Glutamatergic neuron (in vitro differentiated cells): Measurements from ENCODE around the gene BCDIN3D. TPM values are rescaled to one million over a fixed set of nuclear protein-coding genes. Genes with fewer than 3 reads are reported as not detected.
"Not testable (repeated sequence)": the region's sequence is repeated elsewhere in the genome, so short reads cannot be mapped to it uniquely, and the experiment has no call there.

Experiments used
- DNase-seq: peaks from one replicate; pipeline ENCODE4 v3.0.0; 2022
- H3K27ac Mint-ChIP-seq: one replicate; pipeline ENCODE4 v1.8.0; 2020; ENCODE audit warnings: mild to moderate bottlenecking, mixed read lengths, inconsistent platforms; ENCODE audit not compliant: unreplicated experiment
- H3K27me3 Mint-ChIP-seq: one replicate; pipeline ENCODE4 v1.8.0; 2020; ENCODE audit warnings: mild to moderate bottlenecking, moderate library complexity, mixed read lengths, inconsistent platforms; ENCODE audit not compliant: unreplicated experiment
- H3K36me3 Mint-ChIP-seq: one replicate; pipeline ENCODE4 v1.8.0; 2020; ENCODE audit warnings: mild to moderate bottlenecking, mixed read lengths, inconsistent platforms; ENCODE audit not compliant: unreplicated experiment
- H3K4me1 Mint-ChIP-seq: one replicate; pipeline ENCODE4 v1.8.0; 2020; ENCODE audit warnings: mild to moderate bottlenecking, low read depth, mixed read lengths, inconsistent platforms; ENCODE audit not compliant: unreplicated experiment
- H3K4me3 Mint-ChIP-seq: one replicate; pipeline ENCODE4 v1.8.0; 2020; ENCODE audit warnings: mild to moderate bottlenecking, mixed read lengths, inconsistent platforms; ENCODE audit not compliant: unreplicated experiment
- H3K9me3 Mint-ChIP-seq: one replicate; pipeline ENCODE4 v1.8.0; 2020; ENCODE audit warnings: mild to moderate bottlenecking, moderate library complexity, mixed read lengths, inconsistent platforms; ENCODE audit not compliant: unreplicated experiment
- CTCF ChIP-seq: fragments of 200-600 bp; sonication (generic); IDR thresholded peaks from one replicate; pipeline ENCODE4 v1.5.0; 2021; ENCODE audit not compliant: partially characterized antibody, unreplicated experiment
- total RNA-seq: library from RNA; stranded (reverse); fragmentation: NEBNext Ultra II Directional; extraction: Animal tissue kit (Norgen Biotek cat#: 25700); gene quantifications from one replicate; pipeline ENCODE4 v1.2.1, GENCODE V29; 2021; ENCODE audit not compliant: unreplicated experiment

BCDIN3D gene
- total RNA-seq, 1 donor from 2014 or later: 5.9 TPM

DNA sequence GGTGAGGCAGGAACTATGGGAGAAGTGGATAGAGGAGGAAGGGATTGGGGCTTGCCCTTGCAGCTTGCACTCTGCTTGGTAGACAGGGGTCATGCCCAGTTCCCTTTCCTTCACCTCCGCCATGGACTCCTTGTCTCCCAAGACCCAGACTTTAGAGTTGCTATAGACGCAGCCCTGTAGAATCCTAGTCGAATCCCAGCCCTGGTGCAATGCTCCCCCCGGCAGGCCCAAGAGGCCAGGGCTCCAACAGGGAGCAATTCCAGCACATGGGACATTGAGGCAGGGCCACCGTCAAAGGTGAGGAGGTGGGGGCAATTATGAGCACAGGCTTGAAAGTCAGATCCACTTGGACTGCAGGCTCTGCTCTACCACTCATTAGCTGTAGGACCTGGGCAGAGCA, 29.5 kb upstream of the BCDIN3D start:
- Mint-ChIP-seq H3K4me3 (no peak overlapping the region), H3K27ac (no peak overlapping the region), H3K9me3 (peaks cover 4% of the 10 kb centered on the region), H3K27me3 (peaks cover 10% of the 10 kb centered on the region), H3K4me1 (peaks cover 22% of the 10 kb centered on the region), H3K36me3 (no peaks in the 10 kb centered on the region)
- no peak for TF ChIP-seq CTCF
- DNase-seq: no peak

DNA sequence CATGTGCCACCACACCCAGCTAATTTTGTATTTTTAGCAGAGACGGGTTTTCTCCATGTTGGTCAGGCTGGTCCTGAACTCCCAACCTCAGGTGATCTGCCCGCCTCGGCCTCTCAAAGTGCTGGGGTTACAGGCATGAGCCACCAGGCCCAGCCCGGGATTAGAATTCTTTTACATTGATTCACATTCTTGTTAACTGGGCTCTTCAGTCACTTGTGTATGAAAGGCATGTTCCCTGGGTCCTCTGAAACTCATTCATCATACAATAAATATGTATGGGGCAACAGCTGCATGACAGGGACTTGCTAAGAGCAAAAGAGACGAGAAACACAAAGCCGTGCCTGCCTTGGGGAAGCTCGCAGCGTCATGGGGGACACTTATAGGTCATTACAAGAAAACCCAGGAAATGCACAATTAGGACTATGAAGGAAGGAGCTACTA, 28.9 kb upstream of the BCDIN3D start:
- DNase-seq, H3K4me3 Mint-ChIP-seq, H3K9me3 Mint-ChIP-seq, H3K36me3 Mint-ChIP-seq, H3K27me3 Mint-ChIP-seq: not testable (repeated sequence)
- Mint-ChIP-seq H3K4me1 (peaks cover 22% of the 10 kb centered on the region), H3K27ac (peak overlapping the region; percentile 73)

DNA sequence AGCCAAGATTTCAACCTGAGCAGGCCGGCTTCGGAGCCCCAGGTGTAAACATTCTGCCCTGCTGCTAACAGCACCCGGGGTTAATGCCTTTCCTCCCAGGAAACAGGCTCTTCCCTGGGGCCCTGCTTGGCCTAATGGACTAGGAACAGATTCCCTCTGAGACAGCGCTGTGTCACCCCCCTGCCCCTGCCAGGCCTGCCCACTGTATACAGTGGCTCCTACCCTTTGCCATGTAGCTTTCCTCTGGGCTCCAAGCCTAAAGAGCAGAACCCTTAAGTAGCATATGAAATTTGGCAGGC, 28.3 kb upstream of the BCDIN3D start:
- Mint-ChIP-seq H3K27me3 (peaks cover 10% of the 10 kb centered on the region), H3K4me3 (no peak overlapping the region), H3K27ac (no peak overlapping the region), H3K9me3 (peaks cover 3% of the 10 kb centered on the region), H3K36me3 (no peaks in the 10 kb centered on the region), H3K4me1 (peaks cover 25% of the 10 kb centered on the region)
- no peak for DNase-seq
- TF ChIP-seq CTCF: no peak

DNA sequence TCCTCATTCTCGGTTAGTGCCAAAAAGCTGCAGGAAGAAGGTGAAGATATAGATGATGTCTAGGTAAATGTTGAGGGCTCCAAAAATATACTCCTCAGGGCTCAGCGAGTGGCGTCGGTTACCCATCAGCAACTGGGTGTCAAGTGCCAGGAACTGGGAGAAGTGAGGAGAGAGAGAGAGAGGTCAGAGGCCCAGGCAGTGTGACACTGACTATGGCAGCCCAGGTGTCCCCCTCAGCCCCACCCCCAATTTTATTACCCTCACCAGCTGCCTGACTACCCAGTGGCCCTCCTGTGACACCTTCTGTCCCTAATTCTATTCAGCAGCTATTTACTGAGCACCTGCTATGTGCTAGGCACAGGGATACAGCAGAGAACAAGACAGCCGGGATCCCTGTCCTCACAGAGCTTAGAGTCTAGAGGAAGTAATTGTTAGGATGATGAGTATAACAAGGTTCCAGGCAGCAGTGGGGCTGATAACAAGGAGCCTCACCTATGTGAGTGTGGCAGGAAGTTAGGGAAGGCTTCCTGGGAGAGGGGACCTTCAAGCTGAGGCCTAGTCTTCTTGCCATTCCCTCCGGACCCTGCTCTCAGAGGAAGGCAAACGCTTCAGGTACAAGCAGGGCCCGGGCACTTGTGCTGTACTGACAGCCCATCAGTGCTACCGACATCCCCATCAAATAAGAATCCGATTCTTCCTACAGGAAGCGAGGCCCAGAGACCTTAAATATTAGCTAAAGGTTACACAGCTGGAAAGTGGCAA, 27.8 kb upstream of the BCDIN3D start:
- DNase-seq: no peak
- Mint-ChIP-seq H3K9me3 (peaks cover 3% of the 10 kb centered on the region), H3K4me1 (peaks cover 25% of the 10 kb centered on the region), H3K27ac (no peak overlapping the region), H3K4me3 (peak overlapping the region; percentile 46), H3K27me3 (peaks cover 10% of the 10 kb centered on the region), H3K36me3 (no peaks in the 10 kb centered on the region)
- no peak for TF ChIP-seq CTCF

DNA sequence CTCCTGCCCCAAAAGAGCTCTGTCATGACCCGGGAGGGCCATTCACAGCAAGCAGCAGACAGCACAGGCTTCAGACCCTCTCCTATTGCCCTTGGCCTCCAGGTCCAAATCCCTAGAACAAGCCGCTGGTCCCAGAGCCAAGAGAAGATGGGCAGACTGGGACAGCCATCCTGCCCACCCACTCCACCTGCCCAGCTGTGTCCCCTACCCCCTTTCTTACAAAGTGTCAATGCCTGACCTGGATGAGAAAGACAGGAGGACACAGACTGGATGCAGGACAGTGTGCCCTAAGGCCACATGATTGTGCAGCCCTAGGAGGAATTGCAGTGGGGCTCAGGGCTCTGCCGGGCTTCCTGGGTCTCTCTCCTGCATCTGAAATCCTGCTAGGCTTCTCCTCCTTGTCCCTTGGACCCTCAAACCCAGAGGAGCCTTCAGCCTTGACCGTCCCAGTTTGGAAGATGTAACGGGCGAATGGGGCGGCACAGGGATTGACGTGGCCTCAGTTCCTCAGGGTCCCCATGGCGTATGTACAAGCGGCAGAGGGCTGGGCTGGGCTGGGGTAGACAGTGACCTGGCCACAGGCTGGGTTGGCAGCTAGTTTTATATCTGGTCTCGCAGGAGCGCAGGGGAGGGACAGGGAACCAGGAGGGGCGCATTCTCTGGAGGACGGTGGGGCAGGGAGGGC, 27.1 kb upstream of the BCDIN3D start:
- no peak for TF ChIP-seq CTCF
- H3K27ac Mint-ChIP-seq: peak overlapping the region; percentile 62
- peak overlapping the region; percentile 46 for H3K4me3 Mint-ChIP-seq
- H3K9me3 Mint-ChIP-seq: peaks cover 3% of the 10 kb centered on the region
- H3K36me3 Mint-ChIP-seq: no peaks in the 10 kb centered on the region
- H3K4me1 Mint-ChIP-seq: peaks cover 26% of the 10 kb centered on the region
- no peak for DNase-seq
- H3K27me3 Mint-ChIP-seq: peaks cover 10% of the 10 kb centered on the region
